ENCODE measurements around the gene SH3PXD2A.

SH3PXD2A gene

DNA sequence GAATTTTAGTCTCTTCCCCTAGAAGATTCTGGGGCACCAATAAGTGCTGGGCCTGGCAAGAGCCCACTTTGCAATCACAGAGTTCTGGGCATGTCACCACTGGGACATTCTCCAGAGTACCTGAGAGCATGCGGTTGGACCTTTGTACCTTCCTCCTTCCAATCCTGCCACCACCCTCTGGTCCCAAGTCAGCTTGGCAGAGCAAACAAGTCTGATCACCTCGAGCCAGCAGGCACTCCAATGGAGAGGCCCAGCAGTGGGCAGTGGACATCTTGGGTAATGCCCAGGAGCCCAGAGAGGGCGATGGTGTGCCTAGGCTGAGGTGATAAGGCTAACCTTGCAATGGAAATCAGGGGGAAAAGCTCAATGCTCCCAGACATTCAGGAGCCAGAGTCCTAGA, 43.4 kb downstream of the SH3PXD2A start:
- TF ChIP-seq, protein P1, sequence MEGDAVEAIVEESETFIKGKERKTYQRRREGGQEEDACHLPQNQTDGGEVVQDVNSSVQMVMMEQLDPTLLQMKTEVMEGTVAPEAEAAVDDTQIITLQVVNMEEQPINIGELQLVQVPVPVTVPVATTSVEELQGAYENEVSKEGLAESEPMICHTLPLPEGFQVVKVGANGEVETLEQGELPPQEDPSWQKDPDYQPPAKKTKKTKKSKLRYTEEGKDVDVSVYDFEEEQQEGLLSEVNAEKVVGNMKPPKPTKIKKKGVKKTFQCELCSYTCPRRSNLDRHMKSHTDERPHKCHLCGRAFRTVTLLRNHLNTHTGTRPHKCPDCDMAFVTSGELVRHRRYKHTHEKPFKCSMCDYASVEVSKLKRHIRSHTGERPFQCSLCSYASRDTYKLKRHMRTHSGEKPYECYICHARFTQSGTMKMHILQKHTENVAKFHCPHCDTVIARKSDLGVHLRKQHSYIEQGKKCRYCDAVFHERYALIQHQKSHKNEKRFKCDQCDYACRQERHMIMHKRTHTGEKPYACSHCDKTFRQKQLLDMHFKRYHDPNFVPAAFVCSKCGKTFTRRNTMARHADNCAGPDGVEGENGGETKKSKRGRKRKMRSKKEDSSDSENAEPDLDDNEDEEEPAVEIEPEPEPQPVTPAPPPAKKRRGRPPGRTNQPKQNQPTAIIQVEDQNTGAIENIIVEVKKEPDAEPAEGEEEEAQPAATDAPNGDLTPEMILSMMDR (IDR thresholded peaks at IDR 0.05; ENCODE audit: low read depth, low read length), result no peak
- DNase-seq (ENCODE audit: low read depth, low spot score), result no peak
- no peak overlapping the region for H3K4me3 ChIP-seq (ENCODE audit: low read depth, low read length)
- in situ Hi-C loops (cut with HindIII; ENCODE audit: low sequenced_read_pairs), result no loop called here

DNA sequence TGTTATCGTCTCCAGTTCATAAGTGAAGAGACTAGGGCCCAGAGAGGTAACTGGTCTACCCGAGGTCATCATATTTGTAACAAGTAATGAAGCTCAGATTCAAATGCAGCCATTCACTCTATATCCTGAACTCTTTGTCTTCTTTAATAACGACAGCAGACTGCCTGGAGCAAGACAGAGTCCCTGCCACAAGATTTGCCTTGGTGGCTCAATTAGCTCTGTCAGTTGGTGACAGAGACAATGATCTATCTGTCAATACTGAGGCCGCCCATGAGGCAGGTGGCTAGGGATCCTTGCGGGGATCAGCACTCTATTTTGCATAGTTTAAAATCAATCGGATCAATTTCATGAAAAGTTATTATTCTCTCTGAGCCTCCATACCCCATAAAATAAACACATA, 43.9 kb downstream of the SH3PXD2A start:
- no peak overlapping the region for H3K4me3 ChIP-seq (ENCODE audit: low read depth, low read length)
- in situ Hi-C loops (cut with HindIII; ENCODE audit: low sequenced_read_pairs), result no loop called here
- TF ChIP-seq, protein P1 (IDR thresholded peaks at IDR 0.05; ENCODE audit: low read depth, low read length), result no peak
- no peak for DNase-seq (ENCODE audit: low read depth, low spot score)

DNA sequence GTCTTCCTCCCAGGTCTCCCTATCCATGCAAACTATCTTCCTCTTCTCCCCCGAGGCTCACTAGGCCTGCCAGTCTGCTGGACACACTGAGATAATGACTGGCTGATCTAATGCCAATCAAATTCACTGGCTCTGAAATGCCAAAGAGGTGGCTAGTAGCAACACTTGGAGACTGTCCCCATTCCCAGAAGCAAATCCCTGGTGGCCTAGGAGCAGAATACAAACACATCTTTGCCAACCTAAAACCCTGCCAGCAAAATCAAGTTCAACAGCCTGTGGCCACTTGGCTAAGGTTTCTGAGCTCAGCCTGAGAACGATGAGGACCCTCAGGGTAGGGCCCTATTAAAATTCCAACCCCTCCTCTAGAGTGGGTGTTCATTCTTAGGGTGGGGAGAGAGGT, 46.6 kb downstream of the SH3PXD2A start:
- in situ Hi-C loops (cut with HindIII; ENCODE audit: low sequenced_read_pairs), result no loop called here
- DNase-seq (ENCODE audit: low read depth, low spot score), result no peak

DNA sequence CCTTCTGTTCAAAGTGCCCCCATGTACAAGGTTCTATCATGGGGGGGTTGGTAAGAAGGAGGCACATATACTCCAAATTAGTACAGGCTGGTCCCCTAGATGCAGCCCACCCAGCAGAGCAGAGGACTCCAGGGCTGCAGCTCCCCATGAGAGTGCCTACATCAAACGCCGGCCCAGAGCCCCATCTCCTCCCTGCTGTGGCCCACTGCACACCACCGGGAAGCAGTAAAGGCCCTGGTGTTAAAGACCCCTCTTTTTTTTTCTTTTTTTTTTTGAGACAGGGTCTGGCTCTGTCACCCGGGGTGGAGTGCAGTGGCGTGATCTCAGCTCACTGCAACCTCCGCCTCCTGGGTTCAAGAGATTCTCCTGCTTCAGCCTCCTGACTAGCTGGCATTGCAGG, 47.4 kb downstream of the SH3PXD2A start:
- TF ChIP-seq, protein P1 (IDR thresholded peaks at IDR 0.05; ENCODE audit: low read depth, low read length), result no peak
- in situ Hi-C loops (cut with HindIII; ENCODE audit: low sequenced_read_pairs), result no loop called here
- no peak overlapping the region for H3K4me3 ChIP-seq (ENCODE audit: low read depth, low read length)
- DNase-seq (ENCODE audit: low read depth, low spot score), result no peak

More for the DNA sequence above, 46.6 kb downstream of the SH3PXD2A start:
- H3K4me3 ChIP-seq (ENCODE audit: low read depth, low read length), result no peak overlapping the region
- TF ChIP-seq, protein P1 (IDR thresholded peaks at IDR 0.05; ENCODE audit: low read depth, low read length), result no peak

DNA sequence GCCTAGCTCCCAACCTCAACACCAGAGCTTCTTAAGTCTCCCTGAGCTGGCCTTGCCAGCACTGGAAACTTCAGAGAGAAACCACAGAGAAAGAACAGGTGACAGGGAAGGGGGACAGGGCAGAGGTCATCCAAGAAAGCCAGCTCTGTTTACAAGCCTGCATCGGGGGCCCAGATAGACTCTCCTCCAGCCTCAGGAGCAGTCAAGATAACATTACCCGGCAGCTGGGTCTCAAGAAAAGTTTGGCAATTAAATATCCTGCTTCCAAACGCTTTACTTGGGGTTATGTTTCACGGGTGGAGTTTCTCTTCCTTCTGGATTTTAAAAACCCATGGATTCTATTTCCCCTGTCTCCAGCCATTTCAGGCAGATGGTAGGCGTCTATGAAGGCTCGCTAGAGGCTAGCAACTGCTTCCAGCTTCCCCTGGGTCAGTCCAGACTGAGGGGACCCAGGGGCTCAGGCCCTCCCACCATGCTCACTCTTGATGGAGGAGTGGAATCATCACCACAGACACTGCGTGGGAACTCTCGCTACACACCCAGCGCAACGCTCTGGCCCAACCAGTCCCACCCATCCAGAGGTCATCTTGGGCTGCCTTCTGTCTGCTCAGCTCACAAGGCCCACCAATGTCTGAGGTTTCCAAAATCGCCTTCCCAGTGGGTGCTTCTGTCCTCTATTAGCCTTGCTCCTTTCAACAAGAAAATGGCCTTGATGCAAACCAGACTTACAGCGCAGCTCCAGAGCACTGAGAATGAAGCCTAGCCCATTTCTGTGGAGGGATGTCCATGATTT, 48.8 kb downstream of the SH3PXD2A start:
- no peak for DNase-seq (ENCODE audit: low read depth, low spot score)

DNA sequence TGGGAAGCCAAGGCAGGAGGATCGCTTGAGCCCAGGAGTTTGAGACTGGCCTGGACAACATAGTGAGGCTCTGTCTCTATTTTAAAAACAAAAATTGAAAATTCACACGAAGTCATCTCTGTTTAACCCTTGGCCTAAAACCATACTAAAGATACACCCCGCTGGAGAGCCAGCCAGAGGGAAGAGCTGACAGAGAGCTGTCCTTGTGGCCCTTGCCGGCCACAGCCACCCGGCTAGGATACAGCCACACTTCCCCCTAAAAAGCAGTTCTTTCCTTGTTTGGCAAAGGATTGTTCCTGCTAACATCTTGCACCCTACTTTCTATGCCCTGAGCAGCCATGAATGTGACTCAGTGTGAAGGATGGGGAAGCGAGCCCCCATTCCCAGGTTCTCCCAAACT, 49.6 kb downstream of the SH3PXD2A start:
- in situ Hi-C loops (cut with HindIII; ENCODE audit: low sequenced_read_pairs), result no loop called here
- no peak for DNase-seq (ENCODE audit: low read depth, low spot score)
- TF ChIP-seq, protein P1 (IDR thresholded peaks at IDR 0.05; ENCODE audit: low read depth, low read length), result no peak
- no peak overlapping the region for H3K4me3 ChIP-seq (ENCODE audit: low read depth, low read length)

More for the DNA sequence above, 48.8 kb downstream of the SH3PXD2A start:
- in situ Hi-C loops (cut with HindIII; ENCODE audit: low sequenced_read_pairs), result no loop called here
- H3K4me3 ChIP-seq (ENCODE audit: low read depth, low read length), result no peak overlapping the region
- TF ChIP-seq, protein P1 (IDR thresholded peaks at IDR 0.05; ENCODE audit: low read depth, low read length), result no peak
